NCI-H128 (cell line): ENCODE measurements around the gene MKNK1.

ENCODE experiments used
- DNase-seq: peaks from one replicate; lab custom pipeline; 2025; ENCODE audit not compliant: unreplicated experiment; lab: John Stamatoyannopoulos, UW

Gene MKNK1

GRCh38 chr1:46525253-46525983, 78.7 kb downstream of the MKNK1 start:
- DNase-seq: no peak

- no peak for DNase-seq
These were observed 79.2 kb downstream of the MKNK1 start for GRCh38 chr1:46524843-46525242.

GRCh38 chr1:46523496-46524353, 80.3 kb downstream of the MKNK1 start:
- no peak for DNase-seq

- DNase-seq: no peak
These were observed 81.1 kb downstream of the MKNK1 start for GRCh38 chr1:46522969-46523320.

GRCh38 chr1:46522184-46522968, 81.7 kb downstream of the MKNK1 start:
- no peak for DNase-seq

- no peak for DNase-seq
These were observed 82.7 kb downstream of the MKNK1 start for GRCh38 chr1:46521414-46521813.

- DNase-seq: peak; percentile 32
These were observed 83.8 kb downstream of the MKNK1 start for GRCh38 chr1:46520063-46520911.

GRCh38 chr1:46519209-46519608, 84.9 kb downstream of the MKNK1 start:
- DNase-seq: no peak

GRCh38 chr1:46517932-46518498, 86.1 kb downstream of the MKNK1 start:
- no peak for DNase-seq

- DNase-seq: peak; percentile 73
These were observed 87.0 kb downstream of the MKNK1 start for GRCh38 chr1:46517010-46517600.

- no peak for DNase-seq
These were observed 87.7 kb downstream of the MKNK1 start for GRCh38 chr1:46516200-46516950.

GRCh38 chr1:46515576-46515975, 88.5 kb downstream of the MKNK1 start:
- DNase-seq: no peak

- DNase-seq: no peak
These were observed 90.5 kb downstream of the MKNK1 start for GRCh38 chr1:46513536-46513935.

GRCh38 chr1:46512792-46513190, 91.3 kb downstream of the MKNK1 start:
- no peak for DNase-seq

GRCh38 chr1:46512135-46512791, 91.8 kb downstream of the MKNK1 start:
- no peak for DNase-seq

- DNase-seq: no peak
These were observed 93.1 kb downstream of the MKNK1 start for GRCh38 chr1:46510998-46511365.

- no peak for DNase-seq
These were observed 93.6 kb downstream of the MKNK1 start for GRCh38 chr1:46510341-46510997.

GRCh38 chr1:46508757-46509156, 95.3 kb downstream of the MKNK1 start:
- DNase-seq: no peak
